ENCODE results near the gene POLR2F. TPM values are rescaled to one million over a fixed set of nuclear protein-coding genes. Genes with fewer than 3 reads are reported as not detected.

Gene POLR2F
- total RNA-seq, 1 donor from 2014 or later: 137 TPM

- DNase-seq (ENCODE audit: low read depth, low spot score): no peak
- Mint-ChIP-seq H3K9me3 (no peaks in the 10 kb centered on the region), H3K4me1 (peaks cover 64% of the 10 kb centered on the region), H3K4me3 (peak overlapping the region; percentile 92), H3K27ac (ENCODE audit: unreplicated experiment) (peak overlapping the region; percentile 95), H3K36me3 (ENCODE audit: low read depth) (peaks cover 41% of the 10 kb centered on the region), H3K27me3 (ENCODE audit: low read depth) (peaks cover 58% of the 10 kb centered on the region)
- TF ChIP-seq, protein P1, sequence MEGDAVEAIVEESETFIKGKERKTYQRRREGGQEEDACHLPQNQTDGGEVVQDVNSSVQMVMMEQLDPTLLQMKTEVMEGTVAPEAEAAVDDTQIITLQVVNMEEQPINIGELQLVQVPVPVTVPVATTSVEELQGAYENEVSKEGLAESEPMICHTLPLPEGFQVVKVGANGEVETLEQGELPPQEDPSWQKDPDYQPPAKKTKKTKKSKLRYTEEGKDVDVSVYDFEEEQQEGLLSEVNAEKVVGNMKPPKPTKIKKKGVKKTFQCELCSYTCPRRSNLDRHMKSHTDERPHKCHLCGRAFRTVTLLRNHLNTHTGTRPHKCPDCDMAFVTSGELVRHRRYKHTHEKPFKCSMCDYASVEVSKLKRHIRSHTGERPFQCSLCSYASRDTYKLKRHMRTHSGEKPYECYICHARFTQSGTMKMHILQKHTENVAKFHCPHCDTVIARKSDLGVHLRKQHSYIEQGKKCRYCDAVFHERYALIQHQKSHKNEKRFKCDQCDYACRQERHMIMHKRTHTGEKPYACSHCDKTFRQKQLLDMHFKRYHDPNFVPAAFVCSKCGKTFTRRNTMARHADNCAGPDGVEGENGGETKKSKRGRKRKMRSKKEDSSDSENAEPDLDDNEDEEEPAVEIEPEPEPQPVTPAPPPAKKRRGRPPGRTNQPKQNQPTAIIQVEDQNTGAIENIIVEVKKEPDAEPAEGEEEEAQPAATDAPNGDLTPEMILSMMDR (conservative IDR thresholded peaks at IDR 0.05): no peak
Observed at GRCh38 chr22:37968452-37969251, 15.2 kb downstream of the POLR2F start.

GRCh38 chr22:37970864-37971263 is 17.4 kb downstream of the POLR2F start:
- Mint-ChIP-seq H3K27me3 (ENCODE audit: low read depth) (peaks cover 70% of the 10 kb centered on the region), H3K4me3 (peak overlapping the region; percentile 84), H3K36me3 (ENCODE audit: low read depth) (peaks cover 46% of the 10 kb centered on the region), H3K27ac (ENCODE audit: unreplicated experiment) (no peak overlapping the region), H3K9me3 (no peaks in the 10 kb centered on the region), H3K4me1 (peaks cover 75% of the 10 kb centered on the region)
- TF ChIP-seq, protein P1 (conservative IDR thresholded peaks at IDR 0.05): no peak
- DNase-seq (ENCODE audit: low read depth, low spot score): no peak

DNA sequence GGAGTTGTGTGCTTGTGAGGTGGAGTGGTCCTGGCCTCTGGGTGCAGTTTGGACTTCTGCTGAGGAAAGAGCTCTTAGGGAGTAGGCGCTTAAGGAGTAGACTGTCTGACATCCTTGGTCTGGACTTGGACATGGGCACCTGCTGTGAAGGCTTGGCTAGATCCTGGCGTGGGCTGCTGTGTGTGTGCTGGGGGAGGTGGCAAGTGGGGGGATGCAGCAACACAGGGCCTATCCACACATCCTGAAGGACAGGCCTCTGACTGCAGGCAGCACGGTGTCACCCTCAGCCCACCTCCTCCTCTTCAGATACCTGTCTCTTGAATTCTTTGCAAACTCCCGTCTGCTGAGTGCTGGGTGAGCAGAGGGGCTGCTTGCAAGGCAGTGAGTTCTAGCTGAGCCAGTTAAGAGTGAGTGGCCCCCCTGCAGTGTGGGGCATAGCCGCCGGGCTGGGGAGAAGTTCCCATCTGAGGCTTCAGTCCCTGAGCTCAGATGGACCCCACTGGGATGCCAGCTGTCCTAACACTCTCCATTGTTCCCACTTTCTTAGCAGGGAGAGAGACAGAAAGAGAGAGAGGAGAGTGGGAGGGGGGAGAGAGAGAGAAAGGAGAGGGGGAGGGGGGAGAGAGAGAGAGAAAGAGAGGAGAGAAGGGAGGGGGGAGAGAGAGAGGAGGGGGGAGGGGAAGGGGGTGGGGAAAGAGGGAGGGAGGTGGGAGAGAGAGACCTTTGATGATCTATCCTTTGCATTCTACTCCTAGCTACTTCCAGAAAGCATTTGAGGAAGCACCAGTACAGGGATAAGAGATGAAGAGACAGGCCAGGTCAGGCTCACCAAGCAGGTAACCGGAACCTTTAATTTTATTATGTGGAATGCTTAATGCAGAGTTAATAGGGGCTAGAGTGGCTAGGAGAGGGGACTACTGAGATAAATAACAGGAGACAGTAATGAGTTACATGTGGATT is 18.3 kb downstream of the POLR2F start:
- H3K27ac Mint-ChIP-seq (ENCODE audit: unreplicated experiment): peak overlapping the region; percentile 92
- H3K36me3 Mint-ChIP-seq (ENCODE audit: low read depth): peaks cover 49% of the 10 kb centered on the region
- no peak for DNase-seq (ENCODE audit: low read depth, low spot score)
- TF ChIP-seq, protein P1 (conservative IDR thresholded peaks at IDR 0.05): no peak
- H3K4me3 Mint-ChIP-seq: peak overlapping the region; percentile 84
- H3K4me1 Mint-ChIP-seq: peaks cover 76% of the 10 kb centered on the region
- no peaks in the 10 kb centered on the region for H3K9me3 Mint-ChIP-seq
- peaks cover 72% of the 10 kb centered on the region for H3K27me3 Mint-ChIP-seq (ENCODE audit: low read depth)

DNA sequence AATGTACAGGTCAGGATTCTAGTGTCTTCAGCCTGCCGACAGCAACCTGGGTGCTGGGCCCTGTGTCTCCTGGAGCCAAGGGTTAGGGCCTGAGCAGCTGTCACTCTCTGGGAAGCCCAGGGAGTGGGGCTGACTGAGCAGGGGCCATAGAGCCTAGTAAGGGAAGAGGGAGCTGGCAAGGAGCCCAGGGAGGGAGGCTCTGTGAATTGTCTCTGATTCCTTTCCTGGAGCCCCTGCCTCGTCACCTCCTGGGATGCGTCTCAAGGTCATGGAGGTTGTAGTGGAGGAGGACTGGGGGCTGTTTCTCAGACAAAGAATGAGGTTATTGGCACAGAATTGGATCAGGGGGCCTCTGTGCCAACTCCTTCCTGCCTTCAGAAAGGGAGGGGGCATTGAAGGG is 19.0 kb downstream of the POLR2F start:
- TF ChIP-seq, protein P1 (conservative IDR thresholded peaks at IDR 0.05): no peak
- H3K27me3 Mint-ChIP-seq (ENCODE audit: low read depth): peaks cover 67% of the 10 kb centered on the region
- H3K4me1 Mint-ChIP-seq: peaks cover 68% of the 10 kb centered on the region
- H3K4me3 Mint-ChIP-seq: peak overlapping the region; percentile 83
- H3K36me3 Mint-ChIP-seq (ENCODE audit: low read depth): peaks cover 49% of the 10 kb centered on the region
- no peaks in the 10 kb centered on the region for H3K9me3 Mint-ChIP-seq
- no peak for DNase-seq (ENCODE audit: low read depth, low spot score)
- H3K27ac Mint-ChIP-seq (ENCODE audit: unreplicated experiment): peak overlapping the region; percentile 82

GRCh38 chr22:37973271-37974170 is 20.0 kb downstream of the POLR2F start:
- no peak for DNase-seq (ENCODE audit: low read depth, low spot score)
- Mint-ChIP-seq H3K27me3 (ENCODE audit: low read depth) (peaks cover 63% of the 10 kb centered on the region), H3K27ac (ENCODE audit: unreplicated experiment) (no peak overlapping the region), H3K4me3 (peak overlapping the region; percentile 91), H3K9me3 (no peaks in the 10 kb centered on the region), H3K36me3 (ENCODE audit: low read depth) (peaks cover 46% of the 10 kb centered on the region), H3K4me1 (peaks cover 65% of the 10 kb centered on the region)
- TF ChIP-seq, protein P1 (conservative IDR thresholded peaks at IDR 0.05): no peak

Data from neural crest cell (in vitro differentiated cells).